Loucy (cell line): ENCODE data around the gene SLC17A7.

Source experiments
- H2AFZ ChIP-seq: fragments of 200-600 bp; sonication (generic); 2 replicates; pipeline ENCODE4 v1.6.0; 2016; ENCODE audit warnings: antibody characterized with exemption, mild to moderate bottlenecking, low read length, moderate library complexity
- H3F3A ChIP-seq: fragments of 200-600 bp; 2 replicates; pipeline ENCODE4 v1.6.0; 2016; ENCODE audit warnings: antibody characterized with exemption, low read depth, mild to moderate bottlenecking
- H3K27me3 ChIP-seq: fragments of 200-600 bp; sonication (generic); 2 replicates; pipeline ENCODE4 v1.6.1; 2014; ENCODE audit warnings: low read length, mild to moderate bottlenecking; ENCODE audit not compliant: insufficient read depth, poor library complexity, severe bottlenecking
- H3K36me3 ChIP-seq: fragments of 200-600 bp; sonication (generic); 2 replicates; pipeline ENCODE4 v1.6.1; 2016; ENCODE audit warnings: low read length; ENCODE audit not compliant: insufficient read depth
- H3K4me1 ChIP-seq: fragments of 200-600 bp; sonication (generic); 2 replicates; pipeline ENCODE4 v1.5.1; 2014; ENCODE audit warnings: low read length, mild to moderate bottlenecking; ENCODE audit not compliant: insufficient read depth, poor library complexity, severe bottlenecking
- H3K4me2 ChIP-seq: fragments of 200-600 bp; sonication (generic); 2 replicates; pipeline ENCODE4 v1.6.0; 2014; ENCODE audit warnings: antibody characterized with exemption, low read length, low read depth, mild to moderate bottlenecking; ENCODE audit not compliant: poor library complexity, severe bottlenecking
- H3K4me3 ChIP-seq: fragments of 200-600 bp; sonication (generic); 2 replicates; pipeline ENCODE4 v1.5.1; 2014; ENCODE audit warnings: low read length, mild to moderate bottlenecking, mixed read lengths; ENCODE audit not compliant: poor library complexity, severe bottlenecking
- H3K79me2 ChIP-seq: fragments of 200-600 bp; sonication (generic); 2 replicates; pipeline ENCODE4 v1.6.1; 2014; ENCODE audit warnings: low read length; ENCODE audit not compliant: insufficient read depth
- H3K9ac ChIP-seq: fragments of 200-600 bp; sonication (generic); 2 replicates; pipeline ENCODE4 v1.6.0; 2014; ENCODE audit warnings: mild to moderate bottlenecking, low read depth, low read length, moderate library complexity; ENCODE audit not compliant: poor library complexity, severe bottlenecking
- H3K9me2 ChIP-seq: fragments of 200-600 bp; sonication (generic); replicated peaks from 2 replicates; pipeline ENCODE4 v1.6.1; 2016; ENCODE audit warnings: low read depth, low read length, mixed read lengths
- H3K9me3 ChIP-seq: fragments of 200-600 bp; sonication (generic); 2 replicates; pipeline ENCODE4 v1.6.1; 2014; ENCODE audit warnings: mild to moderate bottlenecking, antibody characterized with exemption, low read length, low read depth; ENCODE audit not compliant: insufficient read depth
- H4K20me1 ChIP-seq: fragments of 200-600 bp; sonication (generic); 2 replicates; pipeline ENCODE4 v1.6.0; 2014; ENCODE audit warnings: antibody characterized with exemption, low read length, mild to moderate bottlenecking; ENCODE audit not compliant: insufficient read depth, poor library complexity, severe bottlenecking
- CTCF ChIP-seq: fragments of 200-600 bp; sonication (generic); conservative IDR thresholded peaks from 2 replicates; pipeline ENCODE4 v1.5.1; 2014; ENCODE audit warnings: mild to moderate bottlenecking, antibody characterized with exemption, low read length
- EZH2phosphoT487 ChIP-seq: fragments of 200-600 bp; IDR thresholded peaks from 2 replicates; pipeline ENCODE4 v1.6.1; 2018; ENCODE audit warnings: antibody characterized with exemption, mild to moderate bottlenecking, moderate library complexity, borderline replicate concordance

The SLC17A7 gene

GRCh38 chr19:49415102-49415809 is 26.1 kb downstream of the SLC17A7 start:
- Histone ChIP-seq H3K9me2 (no peaks in the 10 kb centered on the region), H3K4me3 (no peak overlapping the region), H3K79me2 (no peaks in the 10 kb centered on the region), H3K9ac (peak overlapping the region; percentile 46), H3F3A (no peaks in the 10 kb centered on the region), H3K4me1 (peaks cover 73% of the 10 kb centered on the region), H3K9me3 (no peaks in the 10 kb centered on the region), H3K4me2 (peak overlapping the region; percentile 20), H4K20me1 (no peaks in the 10 kb centered on the region), H3K27me3 (no peaks in the 10 kb centered on the region), H3K36me3 (no peaks in the 10 kb centered on the region), H2AFZ (no peak overlapping the region)
- TF ChIP-seq EZH2phosphoT487 (no peak), CTCF (no peak)

DNA sequence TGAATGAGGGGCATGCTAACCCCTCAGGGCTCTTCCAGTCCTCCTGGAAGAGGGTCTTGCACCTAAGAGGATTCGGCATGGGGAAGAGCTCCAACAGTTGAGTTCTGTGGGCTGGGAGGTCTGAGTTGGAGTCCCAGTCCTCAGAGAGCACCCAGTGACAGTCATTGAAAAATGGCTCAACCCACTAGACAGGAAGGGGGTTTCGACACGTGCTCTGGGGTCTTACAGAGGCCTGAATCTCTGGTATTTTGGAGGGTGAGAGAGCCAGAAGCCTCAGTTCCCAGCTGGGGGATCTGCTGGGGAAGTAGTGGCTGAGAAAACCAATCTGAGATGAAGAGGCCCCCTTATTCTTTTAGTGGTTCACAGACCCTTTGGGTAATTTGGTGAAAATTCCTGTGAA is 27.1 kb downstream of the SLC17A7 start:
- H3K9ac ChIP-seq = peak overlapping the region; percentile 46
- no peaks in the 10 kb centered on the region for H3K9me2 ChIP-seq
- no peak overlapping the region for H3K4me3 ChIP-seq
- H3K9me3 ChIP-seq = no peaks in the 10 kb centered on the region
- H3K4me1 ChIP-seq = peaks cover 74% of the 10 kb centered on the region
- H3K79me2 ChIP-seq = no peaks in the 10 kb centered on the region
- no peak overlapping the region for H2AFZ ChIP-seq
- H3K27me3 ChIP-seq = no peaks in the 10 kb centered on the region
- no peak for TF ChIP-seq EZH2phosphoT487
- TF ChIP-seq CTCF = no peak
- H4K20me1 ChIP-seq = no peaks in the 10 kb centered on the region
- no peaks in the 10 kb centered on the region for H3F3A ChIP-seq
- H3K4me2 ChIP-seq = no peak overlapping the region
- H3K36me3 ChIP-seq = no peaks in the 10 kb centered on the region

GRCh38 chr19:49413348-49413747 is 28.0 kb downstream of the SLC17A7 start:
- H3K79me2 ChIP-seq = no peaks in the 10 kb centered on the region
- H3K9me2 ChIP-seq = no peaks in the 10 kb centered on the region
- no peaks in the 10 kb centered on the region for H3K36me3 ChIP-seq
- H3K4me3 ChIP-seq = no peak overlapping the region
- H3K27me3 ChIP-seq = no peaks in the 10 kb centered on the region
- H4K20me1 ChIP-seq = no peaks in the 10 kb centered on the region
- H3F3A ChIP-seq = no peaks in the 10 kb centered on the region
- peaks cover 81% of the 10 kb centered on the region for H3K4me1 ChIP-seq
- H3K4me2 ChIP-seq = no peak overlapping the region
- no peak overlapping the region for H2AFZ ChIP-seq
- TF ChIP-seq EZH2phosphoT487 = no peak
- H3K9ac ChIP-seq = peak overlapping the region; percentile 2
- no peaks in the 10 kb centered on the region for H3K9me3 ChIP-seq
